ENCODE data around the gene PCGF3.

DNA sequence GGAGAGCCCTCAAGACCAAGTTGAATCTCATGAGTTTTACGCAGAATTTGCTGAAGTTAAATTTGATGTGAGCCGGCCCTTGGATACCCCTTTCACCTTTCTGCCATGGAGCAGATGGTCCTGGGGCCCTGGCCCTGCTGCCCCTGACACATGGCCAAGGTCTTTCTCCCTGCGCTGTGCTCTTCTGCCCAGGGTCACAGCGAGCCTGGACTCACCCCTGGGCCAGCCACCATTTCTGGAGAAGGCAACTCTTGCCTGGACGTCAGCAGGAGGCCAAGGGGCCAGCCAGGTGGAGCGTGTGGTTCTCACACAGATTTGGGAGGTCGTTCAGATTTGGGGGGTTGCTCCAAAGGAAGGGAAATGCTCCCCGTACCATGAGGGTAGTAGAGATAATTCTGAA, 30.0 kb downstream of the PCGF3 start:
- TF ChIP-seq, protein P1, sequence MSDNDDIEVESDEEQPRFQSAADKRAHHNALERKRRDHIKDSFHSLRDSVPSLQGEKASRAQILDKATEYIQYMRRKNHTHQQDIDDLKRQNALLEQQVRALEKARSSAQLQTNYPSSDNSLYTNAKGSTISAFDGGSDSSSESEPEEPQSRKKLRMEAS (IDR thresholded peaks at IDR 0.05) = no peak
- TF ChIP-seq TEAD4 (IDR thresholded peaks at IDR 0.05) (no peak), TAF1 (IDR thresholded peaks at IDR 0.05; ENCODE audit: low read depth) (no peak), YY1 (IDR thresholded peaks at IDR 0.05; ENCODE audit: low read depth) (no peak), EP300 (IDR thresholded peaks at IDR 0.05; ENCODE audit: borderline replicate concordance) (no peak), NFIC (IDR thresholded peaks at IDR 0.05) (no peak), CREB1 (IDR thresholded peaks at IDR 0.05; ENCODE audit: low read depth) (no peak), TCF12 (IDR thresholded peaks at IDR 0.05; ENCODE audit: low read depth) (no peak), CEBPB (IDR thresholded peaks at IDR 0.05) (no peak)
- TF ChIP-seq, protein P2, sequence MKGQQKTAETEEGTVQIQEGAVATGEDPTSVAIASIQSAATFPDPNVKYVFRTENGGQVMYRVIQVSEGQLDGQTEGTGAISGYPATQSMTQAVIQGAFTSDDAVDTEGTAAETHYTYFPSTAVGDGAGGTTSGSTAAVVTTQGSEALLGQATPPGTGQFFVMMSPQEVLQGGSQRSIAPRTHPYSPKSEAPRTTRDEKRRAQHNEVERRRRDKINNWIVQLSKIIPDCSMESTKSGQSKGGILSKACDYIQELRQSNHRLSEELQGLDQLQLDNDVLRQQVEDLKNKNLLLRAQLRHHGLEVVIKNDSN (IDR thresholded peaks at IDR 0.05) = no peak
